PC-9 (cell line): ENCODE results near the gene CD74. TPM values are rescaled to one million over a fixed set of nuclear protein-coding genes. Genes with fewer than 3 reads are reported as not detected.

Experiments
- BruUV-seq: library from RNA; stranded (reverse); fragments of 400-500 nt; replicated peaks from 2 replicates; lab custom pipeline; 2021; lab: Mats Ljungman, UMichigan
- CTCF ChIA-PET: fragments of 300-600 bp; sonication (Branson Sonifier 250); formaldehyde crosslinking; loops from one replicate; lab custom pipeline; 2022; ENCODE audit warnings: antibody characterized with exemption; lab: Charles Lee
- POLR2A ChIA-PET: fragments of 300-600 bp; sonication (Branson Sonifier 250); formaldehyde crosslinking; loops from one replicate; lab custom pipeline; 2022; ENCODE audit warnings: antibody characterized with exemption; ENCODE audit not compliant: unreplicated experiment; lab: Charles Lee
- DNase-seq, 2 experiments: peaks; one replicate each; pipeline versions ENCODE4 v3.0.0 to v3.0.0-alpha.2; 2015 to 2022; ENCODE audit warnings: mixed read lengths in 1 of 2
- H2AFZ ChIP-seq: fragments of 200-600 bp; sonication (generic); 2 replicates; pipeline ENCODE4 v1.8.1; 2017; ENCODE audit warnings: antibody characterized with exemption
- H3F3A ChIP-seq: fragments of 200-600 bp; sonication (generic); 2 replicates; pipeline ENCODE4 v1.8.1; 2017; ENCODE audit warnings: antibody characterized with exemption, mild to moderate bottlenecking, low read depth; ENCODE audit not compliant: insufficient read depth
- H3K27ac ChIP-seq: fragments of 200-600 bp; sonication (generic); 2 replicates; pipeline ENCODE4 v1.6.1; 2016; ENCODE audit warnings: mixed run types
- H3K27me3 ChIP-seq: fragments of 200-600 bp; sonication (generic); 2 replicates; pipeline ENCODE4 v1.6.1; 2016; ENCODE audit warnings: low read depth, mixed run types; ENCODE audit not compliant: insufficient read depth
- H3K36me3 ChIP-seq: fragments of 200-600 bp; sonication (generic); 2 replicates; pipeline ENCODE4 v1.6.1; 2016; ENCODE audit warnings: low read depth, mixed run types
- H3K4me1 ChIP-seq: fragments of 200-600 bp; sonication (generic); replicated peaks from 2 replicates; pipeline ENCODE4 v1.6.1; 2016; ENCODE audit warnings: mixed run types; ENCODE audit not compliant: insufficient read depth
- H3K4me2 ChIP-seq: fragments of 200-600 bp; sonication (generic); 2 replicates; pipeline ENCODE4 v1.6.1; 2017; ENCODE audit warnings: mixed run types
- H3K4me3 ChIP-seq: fragments of 200-600 bp; sonication (generic); 2 replicates; pipeline ENCODE4 v1.6.1; 2016; ENCODE audit warnings: mixed run types
- H3K79me2 ChIP-seq: fragments of 200-600 bp; sonication (generic); 2 replicates; pipeline ENCODE4 v1.6.1; 2017; ENCODE audit warnings: low read depth, mixed run types
- H3K9me2 ChIP-seq: fragments of 200-600 bp; sonication (generic); 2 replicates; pipeline ENCODE4 v1.8.1; 2017; ENCODE audit warnings: mild to moderate bottlenecking; ENCODE audit not compliant: insufficient read depth
- H3K9me3 ChIP-seq: fragments of 200-600 bp; sonication (generic); 2 replicates; pipeline ENCODE4 v1.8.1; 2016; ENCODE audit warnings: low read depth; ENCODE audit not compliant: insufficient read depth
- H4K20me1 ChIP-seq: fragments of 200-600 bp; sonication (generic); 2 replicates; pipeline ENCODE4 v1.8.1; 2017; ENCODE audit not compliant: insufficient read depth
- EZH2 ChIP-seq: fragments of 200-600 bp; sonication (generic); IDR thresholded peaks from 2 replicates; pipeline ENCODE4 v1.8.0; 2017; ENCODE audit warnings: antibody characterized with exemption, low read depth
- intact Hi-C: fragments of 100-400 bp; cut with micrococcal nuclease; formaldehyde crosslinking; loops from one replicate; pipeline ENCODE4 v1.10.0; 2022; ENCODE audit not compliant: unreplicated experiment
- total RNA-seq: library from RNA; stranded (reverse); gene quantifications from 2 replicates; pipeline ENCODE4 v1.2.3, GENCODE V29; 2021
- TF ChIP-seq, protein P1 (sequence below): fragments of 200-600 bp; sonication (generic); conservative IDR thresholded peaks from 2 replicates; pipeline ENCODE4 v1.6.1; 2017; ENCODE audit warnings: mixed run types, antibody characterized with exemption, mild to moderate bottlenecking, moderate library complexity

Gene CD74
- total RNA-seq, 1 experiment from 2014 or later = 52.0 TPM

DNA sequence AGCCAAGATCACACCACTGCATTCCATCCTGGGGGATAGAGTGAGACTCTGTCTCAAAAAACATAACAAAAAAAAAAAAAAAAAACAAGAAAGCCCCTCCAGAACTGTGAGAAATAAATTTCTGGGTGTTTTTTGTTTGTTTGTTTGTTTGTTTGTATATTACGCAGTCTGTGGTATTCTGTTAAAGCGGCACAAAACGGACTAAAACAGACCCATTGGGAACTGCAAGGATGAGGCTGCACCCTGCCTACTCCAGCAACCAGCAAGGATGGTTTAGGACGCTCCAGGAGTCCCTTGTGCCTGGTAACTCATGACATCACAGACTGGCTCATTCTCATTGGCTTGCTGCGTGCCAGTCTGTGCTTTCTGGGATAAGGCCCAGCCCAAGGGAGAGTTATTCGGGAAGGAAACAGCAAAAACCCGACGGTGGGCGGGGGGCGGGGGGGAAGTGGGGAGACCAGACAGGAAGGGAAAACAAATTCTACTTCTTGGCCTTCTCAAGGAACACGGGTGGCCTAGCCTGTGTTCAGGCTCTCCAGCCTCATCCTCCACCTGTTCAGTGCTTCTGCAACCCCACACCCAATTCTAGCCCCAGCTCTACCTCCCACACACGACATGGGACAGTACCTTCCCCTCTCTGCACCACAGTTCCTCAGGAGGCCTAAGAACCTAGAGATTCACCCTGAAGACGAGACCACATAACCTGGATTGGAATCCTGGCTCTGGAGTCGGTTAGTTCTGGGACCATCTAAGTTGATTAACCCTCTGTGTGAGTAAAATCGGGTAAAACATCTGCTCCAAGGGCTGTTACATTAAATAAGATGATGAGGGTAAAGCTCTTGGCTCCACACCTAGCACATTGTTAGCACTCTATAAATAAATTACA lies 2.8 kb downstream of the CD74 start:
- no peaks in the 10 kb centered on the region for H3K79me2 ChIP-seq
- H3K4me2 ChIP-seq = peak overlapping the region; percentile 58
- H3F3A ChIP-seq = peaks cover 9% of the 10 kb centered on the region; the same call in 1 of the 2 replicates
- peaks cover 6% of the 10 kb centered on the region for H3K4me1 ChIP-seq
- H3K9me3 ChIP-seq = no peaks in the 10 kb centered on the region
- POLR2A ChIA-PET = no interaction called here
- peak; percentile 75 to 76 for DNase-seq
- H3K27me3 ChIP-seq = no peaks in the 10 kb centered on the region
- TF ChIP-seq, protein P1, sequence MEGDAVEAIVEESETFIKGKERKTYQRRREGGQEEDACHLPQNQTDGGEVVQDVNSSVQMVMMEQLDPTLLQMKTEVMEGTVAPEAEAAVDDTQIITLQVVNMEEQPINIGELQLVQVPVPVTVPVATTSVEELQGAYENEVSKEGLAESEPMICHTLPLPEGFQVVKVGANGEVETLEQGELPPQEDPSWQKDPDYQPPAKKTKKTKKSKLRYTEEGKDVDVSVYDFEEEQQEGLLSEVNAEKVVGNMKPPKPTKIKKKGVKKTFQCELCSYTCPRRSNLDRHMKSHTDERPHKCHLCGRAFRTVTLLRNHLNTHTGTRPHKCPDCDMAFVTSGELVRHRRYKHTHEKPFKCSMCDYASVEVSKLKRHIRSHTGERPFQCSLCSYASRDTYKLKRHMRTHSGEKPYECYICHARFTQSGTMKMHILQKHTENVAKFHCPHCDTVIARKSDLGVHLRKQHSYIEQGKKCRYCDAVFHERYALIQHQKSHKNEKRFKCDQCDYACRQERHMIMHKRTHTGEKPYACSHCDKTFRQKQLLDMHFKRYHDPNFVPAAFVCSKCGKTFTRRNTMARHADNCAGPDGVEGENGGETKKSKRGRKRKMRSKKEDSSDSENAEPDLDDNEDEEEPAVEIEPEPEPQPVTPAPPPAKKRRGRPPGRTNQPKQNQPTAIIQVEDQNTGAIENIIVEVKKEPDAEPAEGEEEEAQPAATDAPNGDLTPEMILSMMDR = no peak
- no peak for TF ChIP-seq EZH2
- H3K27ac ChIP-seq = no peak overlapping the region
- CTCF ChIA-PET = interaction anchor here (0.5 kb wide), 1 partner anchor 122 kb away, joined by 3 read pairs; no protein-coding TSS in a partner anchor
- no peaks in the 10 kb centered on the region for H3K9me2 ChIP-seq
- no peaks in the 10 kb centered on the region for H3K36me3 ChIP-seq
- peak overlapping the region; percentile 14; the same call in 1 of the 2 replicates for H3K4me3 ChIP-seq
- BruUV-seq = no TSS peak
- H4K20me1 ChIP-seq = no peaks in the 10 kb centered on the region
- intact Hi-C loops = no loop called here
- H2AFZ ChIP-seq = peak overlapping the region; percentile 5; the same call in 1 of the 2 replicates

DNA sequence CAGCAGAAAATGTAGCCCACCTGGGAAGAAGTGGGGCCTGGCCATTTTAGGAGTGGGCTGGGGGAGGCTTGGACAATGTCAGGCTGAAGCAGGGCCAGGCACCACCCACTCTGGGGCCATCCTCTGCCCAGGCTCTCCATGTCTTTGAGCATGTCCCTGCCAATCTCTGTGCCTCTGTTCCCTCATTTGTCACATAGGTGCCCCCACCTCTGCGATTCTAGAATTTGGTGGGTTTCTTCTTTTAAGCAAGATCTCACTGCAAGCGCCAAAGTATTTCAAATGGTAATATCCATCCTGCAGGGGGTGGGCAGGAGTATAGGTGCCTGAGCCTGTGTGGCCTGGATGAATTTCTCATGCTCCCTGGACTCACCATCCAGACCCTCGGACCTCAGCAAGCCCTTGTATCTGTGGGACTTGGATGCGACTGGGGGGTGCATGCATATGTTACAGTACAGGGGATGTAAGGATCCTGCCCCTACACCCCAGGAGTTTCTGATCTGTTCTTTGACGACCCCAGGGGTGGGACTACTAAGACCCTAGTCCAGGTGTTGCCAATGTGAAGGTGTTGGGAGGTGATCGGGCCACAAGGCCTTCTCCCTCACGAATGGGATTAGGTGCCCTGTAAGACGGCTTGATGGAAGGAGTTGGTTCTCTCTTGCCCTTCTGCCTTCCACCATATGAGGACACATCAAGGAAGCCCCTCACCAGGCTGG lies 4.3 kb downstream of the CD74 start:
- no peak overlapping the region for H3K4me3 ChIP-seq
- POLR2A ChIA-PET = no interaction called here
- CTCF ChIA-PET = no interaction called here
- intact Hi-C loops = no loop called here
- no peak overlapping the region for H3K27ac ChIP-seq
- H3K4me1 ChIP-seq = peaks cover 6% of the 10 kb centered on the region
- no peak overlapping the region for H2AFZ ChIP-seq
- H3F3A ChIP-seq = peaks cover 9% of the 10 kb centered on the region; the same call in 1 of the 2 replicates
- TF ChIP-seq, protein P1 = no peak
- no peak for TF ChIP-seq EZH2
- DNase-seq = no peak
- no peaks in the 10 kb centered on the region for H4K20me1 ChIP-seq
- BruUV-seq = no TSS peak
- no peaks in the 10 kb centered on the region for H3K9me2 ChIP-seq
- H3K27me3 ChIP-seq = no peaks in the 10 kb centered on the region
- H3K4me2 ChIP-seq = no peak overlapping the region
- H3K79me2 ChIP-seq = no peaks in the 10 kb centered on the region
- no peaks in the 10 kb centered on the region for H3K9me3 ChIP-seq
- no peaks in the 10 kb centered on the region for H3K36me3 ChIP-seq

DNA sequence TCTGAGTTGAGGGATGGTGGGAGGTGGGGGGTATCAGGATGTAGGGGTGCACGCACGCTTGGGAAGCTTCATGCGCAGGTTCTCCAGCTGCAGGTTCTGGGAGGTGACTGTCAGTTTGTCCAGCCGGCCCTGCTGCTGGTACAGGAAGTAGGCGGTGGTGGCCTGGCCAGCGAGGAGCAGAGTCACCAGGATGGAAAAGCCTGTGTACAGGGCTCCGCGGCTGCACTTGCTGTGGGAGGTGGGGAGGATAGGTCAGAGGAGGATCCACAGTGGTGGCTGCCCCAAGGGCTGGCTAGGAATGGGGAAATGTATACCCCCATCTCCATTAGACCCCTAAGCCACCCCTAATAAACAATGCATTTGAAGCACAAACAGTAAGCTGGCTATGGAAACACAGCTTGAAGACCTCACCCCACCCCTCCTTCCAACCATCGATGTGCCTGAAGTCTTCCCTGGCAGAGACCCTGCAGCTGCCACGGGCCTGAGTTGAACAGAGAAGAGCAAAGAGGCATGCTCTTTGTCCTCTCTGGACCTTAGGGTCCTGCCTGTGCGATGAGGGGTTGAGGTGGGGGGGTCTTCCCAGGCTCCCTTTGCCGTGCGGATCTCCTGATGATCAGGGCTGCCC lies 5.5 kb downstream of the CD74 start:
- CTCF ChIA-PET = no interaction called here

More for the DNA sequence above, 5.5 kb downstream of the CD74 start:
- POLR2A ChIA-PET = no interaction called here
- no peak for DNase-seq
- Histone ChIP-seq H3K27ac (no peak overlapping the region), H2AFZ (no peak overlapping the region), H3K4me2 (no peak overlapping the region), H3K4me3 (no peak overlapping the region), H3F3A (peaks cover 9% of the 10 kb centered on the region; the same call in 1 of the 2 replicates), H4K20me1 (no peaks in the 10 kb centered on the region), H3K79me2 (no peaks in the 10 kb centered on the region), H3K36me3 (no peaks in the 10 kb centered on the region), H3K27me3 (no peaks in the 10 kb centered on the region), H3K9me3 (no peaks in the 10 kb centered on the region), H3K4me1 (peaks cover 6% of the 10 kb centered on the region), H3K9me2 (no peaks in the 10 kb centered on the region)
- intact Hi-C loops = no loop called here
- no peak for TF ChIP-seq EZH2
- TF ChIP-seq, protein P1 = no peak
- BruUV-seq = no TSS peak
